DOHH2 (cell line): ENCODE results near the gene NBAS.

Experiments
- CTCF ChIP-seq: fragments of 200-600 bp; sonication (generic); IDR thresholded peaks from one replicate; pipeline ENCODE4 v1.5.1; 2014; ENCODE audit warnings: antibody characterized with exemption, mild to moderate bottlenecking, low read depth, low read length; ENCODE audit not compliant: poor library complexity, severe bottlenecking
- EZH2phosphoT487 ChIP-seq: fragments of 200-600 bp; sonication (generic); IDR thresholded peaks from 2 replicates; pipeline ENCODE4 v1.6.1; 2017; ENCODE audit warnings: borderline replicate concordance, mild to moderate bottlenecking, antibody characterized with exemption, low read length, moderate library complexity, mixed read lengths

DNA sequence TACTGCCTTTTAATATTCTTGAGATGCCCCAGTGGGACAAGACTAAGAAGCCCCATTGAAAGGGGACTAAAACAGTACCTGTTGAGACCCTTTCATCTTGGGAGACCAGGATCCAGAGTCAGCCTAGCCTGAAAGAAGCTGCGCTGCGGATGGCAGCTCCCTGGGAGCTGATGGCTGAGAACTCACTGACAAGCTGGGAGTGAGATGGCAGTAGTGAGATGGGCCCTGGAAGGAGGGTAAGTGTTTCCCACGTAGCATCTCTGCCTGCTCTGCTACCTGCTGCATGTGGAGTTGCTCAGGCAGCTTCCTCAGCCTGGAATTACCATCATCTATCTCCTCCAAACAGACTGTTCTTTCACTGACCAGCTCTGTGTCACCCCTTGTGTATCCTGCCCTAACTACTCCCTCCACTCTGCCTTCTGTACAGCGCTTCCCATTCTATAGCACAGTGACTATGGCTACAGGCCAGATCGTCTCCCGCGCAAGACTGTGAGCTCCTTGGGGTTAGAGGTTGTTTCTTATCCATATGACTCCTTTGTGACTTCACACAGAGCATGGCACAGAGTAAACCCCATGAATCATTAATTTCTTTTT lies 330.4 kb downstream of the NBAS start:
- TF ChIP-seq CTCF (no peak), EZH2phosphoT487 (no peak)
